NCI-H187 treated with DMSO at 0.1 percent for 48 hours (cell line): Measurements from ENCODE around the gene POLH.

Source experiments
- DNase-seq: peaks from one replicate; lab custom pipeline; 2025; lab: John Stamatoyannopoulos, UW

The POLH gene

DNA sequence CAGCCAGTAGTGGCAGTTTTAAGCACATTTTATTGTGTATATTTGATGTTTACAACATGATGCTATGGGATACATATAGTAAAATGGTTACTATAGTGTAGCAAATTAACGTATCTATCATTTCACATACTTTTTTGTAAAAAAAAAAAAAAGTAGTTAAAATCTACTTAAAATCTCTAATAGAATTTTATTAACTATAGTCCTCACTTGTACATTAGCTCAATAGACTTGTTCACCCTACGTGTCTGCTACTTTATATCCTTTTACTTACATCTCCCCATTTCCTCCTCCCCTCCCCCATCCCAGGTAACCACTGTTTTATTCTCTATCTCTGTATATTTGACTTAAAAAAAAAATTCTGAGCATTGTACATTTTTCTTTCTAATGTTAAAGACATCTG is 30.0 kb downstream of the POLH start:
- no peak for DNase-seq

DNA sequence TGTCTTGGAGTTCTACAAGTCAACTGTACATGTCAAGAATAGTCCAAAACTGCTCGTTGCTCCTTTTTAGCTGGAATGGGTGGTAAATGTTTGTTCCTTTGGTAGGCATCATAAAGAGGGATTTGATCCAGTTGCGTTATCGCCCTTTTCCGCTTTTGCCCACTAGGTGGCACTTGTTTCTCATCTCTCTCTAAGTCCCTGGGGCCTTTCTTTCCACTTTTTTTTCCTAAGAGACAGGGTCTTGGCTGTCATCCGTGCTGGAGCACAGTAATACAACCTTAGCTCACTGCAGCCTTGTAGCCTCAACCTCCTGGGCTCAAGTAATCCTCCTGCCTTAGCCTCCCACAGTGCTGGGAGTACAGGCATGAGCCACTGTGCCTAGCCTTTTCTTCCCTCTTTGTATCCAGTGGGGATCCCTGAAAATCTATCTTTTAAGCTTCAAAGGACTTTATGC is 32.4 kb downstream of the POLH start:
- peak; percentile 38 for DNase-seq

DNA sequence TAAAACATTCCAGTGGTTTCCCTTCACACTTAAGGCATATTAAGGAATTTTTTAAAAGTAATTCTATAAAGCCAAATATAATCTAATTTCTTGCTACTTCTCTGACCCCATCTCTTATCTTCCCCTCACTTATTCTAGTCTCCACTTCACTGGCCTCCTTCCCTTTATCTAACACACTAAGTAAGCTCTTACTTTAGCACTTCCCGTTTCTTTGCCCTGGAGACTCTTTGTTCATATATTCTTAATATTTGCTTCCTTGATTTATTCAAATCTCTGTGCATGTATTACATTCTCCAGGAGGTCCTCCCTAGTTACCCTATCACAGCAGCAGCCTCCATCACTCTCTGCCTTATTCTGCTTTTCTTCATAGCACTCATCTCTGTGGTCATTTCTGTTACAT is 32.8 kb downstream of the POLH start:
- DNase-seq, result no peak

DNA sequence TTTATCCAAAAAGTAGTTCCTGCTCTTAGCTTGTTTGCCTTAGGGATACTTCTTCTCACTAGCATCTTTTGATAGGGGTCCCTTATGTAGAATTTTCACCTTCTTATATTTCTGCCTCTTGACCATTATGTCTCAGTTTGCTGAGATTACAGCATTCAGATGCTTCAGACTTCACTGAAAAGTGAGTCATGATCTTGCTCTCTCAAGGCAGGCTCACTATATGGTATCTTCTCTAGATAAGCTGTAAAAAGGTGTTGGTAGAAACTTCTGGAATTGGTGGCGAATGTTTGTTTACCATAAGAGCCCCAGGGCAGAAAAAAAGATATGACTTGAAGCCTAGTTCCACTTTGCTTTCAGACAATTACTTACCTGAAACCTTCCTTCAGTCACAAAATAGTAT is 33.4 kb downstream of the POLH start:
- no peak for DNase-seq

DNA sequence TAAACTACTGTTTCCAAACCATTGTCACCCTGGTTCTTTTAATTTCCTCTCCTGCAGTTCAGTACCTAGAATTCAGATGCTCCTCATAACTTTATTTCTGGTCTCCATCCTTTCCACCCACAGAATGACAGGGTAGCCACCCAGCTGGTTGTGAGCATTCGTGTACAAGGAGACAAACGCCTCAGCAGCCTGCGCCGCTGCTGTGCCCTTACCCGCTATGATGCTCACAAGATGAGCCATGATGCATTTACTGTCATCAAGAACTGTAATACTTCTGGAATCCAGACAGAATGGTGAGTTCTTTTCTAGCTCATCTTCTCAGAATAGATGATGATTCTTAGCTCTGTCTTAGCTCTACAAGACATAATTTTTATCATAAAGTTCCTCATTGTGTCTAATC is 34.4 kb downstream of the POLH start:
- DNase-seq, result no peak

DNA sequence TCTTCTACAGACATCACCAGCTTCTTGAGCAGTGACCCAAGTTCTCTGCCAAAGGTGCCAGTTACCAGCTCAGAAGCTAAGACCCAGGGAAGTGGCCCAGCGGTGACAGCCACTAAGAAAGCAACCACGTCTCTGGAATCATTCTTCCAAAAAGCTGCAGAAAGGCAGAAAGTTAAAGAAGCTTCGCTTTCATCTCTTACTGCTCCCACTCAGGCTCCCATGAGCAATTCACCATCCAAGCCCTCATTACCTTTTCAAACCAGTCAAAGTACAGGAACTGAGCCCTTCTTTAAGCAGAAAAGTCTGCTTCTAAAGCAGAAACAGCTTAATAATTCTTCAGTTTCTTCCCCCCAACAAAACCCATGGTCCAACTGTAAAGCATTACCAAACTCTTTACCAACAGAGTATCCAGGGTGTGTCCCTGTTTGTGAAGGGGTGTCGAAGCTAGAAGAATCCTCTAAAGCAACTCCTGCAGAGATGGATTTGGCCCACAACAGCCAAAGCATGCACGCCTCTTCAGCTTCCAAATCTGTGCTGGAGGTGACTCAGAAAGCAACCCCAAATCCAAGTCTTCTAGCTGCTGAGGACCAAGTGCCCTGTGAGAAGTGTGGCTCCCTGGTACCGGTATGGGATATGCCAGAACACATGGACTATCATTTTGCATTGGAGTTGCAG is 37.9 kb downstream of the POLH start:
- DNase-seq, result no peak

DNA sequence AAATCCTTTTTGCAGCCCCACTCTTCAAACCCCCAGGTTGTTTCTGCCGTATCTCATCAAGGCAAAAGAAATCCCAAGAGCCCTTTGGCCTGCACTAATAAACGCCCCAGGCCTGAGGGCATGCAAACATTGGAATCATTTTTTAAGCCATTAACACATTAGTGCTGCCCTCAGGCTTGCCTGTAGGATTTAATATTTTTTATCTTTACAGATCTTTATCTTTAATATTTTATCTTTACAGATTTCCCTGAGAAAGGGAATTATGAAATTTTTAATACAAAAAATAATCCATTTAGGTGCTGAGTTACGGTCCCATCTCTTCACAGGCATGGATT is 38.4 kb downstream of the POLH start:
- no peak for DNase-seq

DNA sequence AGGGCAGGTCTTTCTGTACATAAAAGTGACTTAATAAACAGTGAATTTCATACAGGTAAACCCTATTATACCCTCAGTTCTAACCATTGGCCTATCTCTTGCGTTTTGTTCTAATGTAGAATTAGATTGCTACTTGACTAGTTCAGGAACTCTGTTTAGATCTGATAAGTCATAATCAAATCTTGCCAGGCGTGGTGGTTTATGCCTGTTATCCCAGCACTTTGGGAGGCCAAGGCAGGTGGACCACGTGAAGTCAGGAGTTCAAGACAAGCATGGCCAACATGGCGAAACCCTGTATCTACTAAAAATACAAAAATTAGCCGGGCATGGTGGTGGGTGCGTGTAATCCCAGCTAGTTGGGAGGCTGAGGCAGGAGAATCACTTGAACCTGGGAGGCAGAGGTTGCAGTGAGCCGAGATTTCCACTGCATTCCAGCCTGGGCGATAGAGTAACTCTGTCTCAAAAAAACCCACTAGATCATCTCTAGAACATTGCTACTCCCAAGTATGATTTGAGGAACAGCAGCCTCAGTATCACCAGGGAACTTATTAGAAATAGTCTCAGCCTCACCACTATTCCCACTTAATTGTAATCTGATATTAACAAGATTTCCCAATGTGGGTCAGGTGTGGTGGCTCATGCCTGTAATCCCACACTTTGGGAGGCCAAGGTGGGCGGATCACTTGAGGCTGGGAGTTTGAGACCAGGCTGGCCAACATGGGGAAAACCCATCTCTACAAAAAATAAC is 40.9 kb downstream of the POLH start:
- DNase-seq, result no peak

DNA sequence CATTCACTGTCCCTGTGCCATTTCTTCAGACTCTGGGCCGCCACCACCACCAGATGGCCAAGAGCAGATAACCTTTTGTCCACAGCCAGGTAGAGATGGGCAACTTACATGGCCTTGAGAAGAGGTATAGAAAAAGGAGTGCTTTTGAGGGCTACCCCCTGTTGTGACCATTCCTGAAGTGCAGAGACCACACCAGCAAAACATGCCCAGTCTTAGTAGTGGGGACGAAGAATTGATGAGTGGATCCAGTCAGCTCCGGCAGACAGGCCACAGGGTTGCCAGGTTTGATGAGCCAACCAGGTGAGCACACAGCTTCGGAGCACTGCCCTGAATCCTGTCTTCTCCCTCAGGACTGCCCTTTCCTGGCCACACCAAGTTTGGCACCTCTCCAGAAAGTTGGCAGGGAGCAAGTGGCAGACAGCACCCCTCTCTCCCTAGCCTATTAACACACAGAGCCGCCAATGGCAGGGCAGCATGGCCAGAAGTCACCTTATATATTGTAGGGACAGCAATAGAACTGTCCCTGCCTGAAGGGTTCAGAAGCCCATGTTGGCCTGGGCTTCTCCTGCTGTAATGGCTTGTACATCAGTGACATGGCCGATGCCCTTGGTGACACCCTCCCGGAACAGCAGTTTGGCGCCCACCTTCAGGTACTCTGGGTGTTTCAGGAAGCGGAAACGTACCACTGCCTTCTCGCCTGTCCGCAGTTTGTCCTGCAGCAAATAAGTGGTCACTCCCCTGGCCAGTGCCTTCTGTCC is 45.3 kb downstream of the POLH start:
- DNase-seq, result no peak

DNA sequence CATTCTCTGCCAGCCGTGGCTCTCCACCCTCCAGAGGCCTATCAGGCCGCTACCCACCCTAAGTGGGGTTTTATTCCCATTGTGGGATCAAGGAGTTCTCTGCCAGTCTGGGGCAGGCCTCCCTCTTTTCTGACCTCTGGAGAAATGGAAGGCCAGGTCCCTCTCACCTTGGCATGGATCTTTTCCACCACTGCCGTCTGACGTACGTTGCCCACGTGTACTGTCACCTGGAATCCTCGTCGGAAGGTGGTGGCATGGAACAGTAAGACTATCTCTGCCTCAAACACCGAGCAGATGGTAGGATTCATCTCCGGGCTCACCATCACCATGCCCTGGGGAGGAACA is 45.8 kb downstream of the POLH start:
- no peak for DNase-seq

DNA sequence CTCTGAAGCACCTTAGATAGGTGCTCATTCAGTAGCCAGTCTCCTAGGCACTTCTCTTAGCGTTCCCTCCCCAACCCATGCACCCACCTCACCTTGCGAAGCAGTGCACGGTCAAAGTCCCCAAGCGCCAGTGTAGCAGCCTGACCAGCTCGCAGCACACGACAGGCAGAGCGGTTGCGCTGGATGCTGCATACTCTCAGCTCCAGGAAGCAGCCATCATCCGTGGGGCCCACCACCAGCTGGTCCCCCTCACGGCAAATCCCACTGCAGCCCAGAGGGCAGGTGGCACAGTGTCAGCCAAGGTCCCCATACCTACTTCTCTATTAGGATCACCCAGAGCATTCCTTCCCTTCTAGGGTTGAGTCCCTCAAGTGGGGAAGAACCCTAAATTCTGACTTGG is 46.6 kb downstream of the POLH start:
- DNase-seq, result no peak

DNA sequence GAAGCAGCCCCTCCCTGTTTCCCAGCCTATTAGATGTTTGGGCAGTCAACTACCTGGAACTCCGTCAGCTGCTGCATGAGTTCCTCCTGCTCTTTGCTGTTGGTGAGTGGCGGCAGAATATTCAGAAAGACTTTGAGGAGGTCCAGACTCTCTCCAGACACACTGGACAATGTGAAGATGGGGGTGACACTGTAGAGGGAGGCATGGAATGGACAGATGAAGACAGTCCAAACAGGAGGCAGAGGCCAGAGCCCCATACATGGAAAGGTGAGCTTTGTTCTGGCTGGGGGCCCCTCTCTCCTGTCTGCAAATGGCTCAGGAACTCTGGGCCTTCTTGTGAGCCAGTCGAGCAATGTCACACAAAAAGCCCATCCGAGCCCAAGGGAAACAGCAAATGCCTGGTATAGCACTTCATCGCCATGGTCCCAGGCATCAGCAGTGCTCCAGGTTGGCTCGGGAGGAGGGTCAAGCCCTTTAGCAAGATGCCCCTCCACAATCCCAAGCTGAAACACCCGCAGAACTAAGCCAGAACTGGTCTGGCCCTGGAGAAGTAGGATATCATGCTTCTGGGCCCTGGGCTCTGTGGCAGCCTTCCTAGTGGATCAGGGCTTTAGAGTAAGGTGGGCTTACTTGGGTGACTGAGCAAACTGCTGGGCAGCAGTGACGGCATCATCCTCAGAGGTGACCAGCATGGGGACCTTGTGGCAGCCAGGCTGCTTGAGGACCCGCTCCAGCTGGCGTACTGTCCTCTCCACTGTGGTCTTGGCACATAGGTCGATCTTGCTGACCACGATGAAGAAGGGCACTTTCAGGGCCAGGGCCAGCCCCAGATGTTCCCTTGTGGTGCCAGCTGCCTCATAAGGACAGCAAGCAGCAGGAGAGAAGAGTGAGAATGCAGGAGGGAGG is 48.1 kb downstream of the POLH start:
- DNase-seq, result no peak

DNA sequence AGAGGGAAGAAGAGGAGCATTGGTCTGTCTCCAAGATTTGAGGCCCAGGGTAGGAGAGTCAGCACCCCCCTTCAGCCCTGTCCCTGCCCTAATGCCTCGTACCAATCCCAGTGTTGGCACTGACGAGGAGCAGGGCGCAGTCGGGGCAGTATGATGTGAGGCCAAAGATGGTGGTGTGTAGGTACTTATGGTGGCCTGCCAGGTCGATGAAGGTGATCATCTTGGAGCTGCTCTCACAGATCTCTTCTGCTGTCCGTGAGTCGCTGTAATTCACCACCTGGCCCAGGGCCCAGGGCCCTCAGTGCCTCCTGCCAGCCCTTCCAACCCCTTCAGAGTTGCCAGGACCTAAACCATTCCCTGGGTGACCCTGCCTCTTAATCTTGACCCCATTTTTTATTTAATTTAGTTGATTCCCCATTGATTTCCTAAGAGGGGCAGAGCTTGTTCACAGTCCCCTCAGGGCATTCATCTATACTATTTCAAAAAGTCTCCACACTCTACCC is 48.9 kb downstream of the POLH start:
- no peak for DNase-seq

DNA sequence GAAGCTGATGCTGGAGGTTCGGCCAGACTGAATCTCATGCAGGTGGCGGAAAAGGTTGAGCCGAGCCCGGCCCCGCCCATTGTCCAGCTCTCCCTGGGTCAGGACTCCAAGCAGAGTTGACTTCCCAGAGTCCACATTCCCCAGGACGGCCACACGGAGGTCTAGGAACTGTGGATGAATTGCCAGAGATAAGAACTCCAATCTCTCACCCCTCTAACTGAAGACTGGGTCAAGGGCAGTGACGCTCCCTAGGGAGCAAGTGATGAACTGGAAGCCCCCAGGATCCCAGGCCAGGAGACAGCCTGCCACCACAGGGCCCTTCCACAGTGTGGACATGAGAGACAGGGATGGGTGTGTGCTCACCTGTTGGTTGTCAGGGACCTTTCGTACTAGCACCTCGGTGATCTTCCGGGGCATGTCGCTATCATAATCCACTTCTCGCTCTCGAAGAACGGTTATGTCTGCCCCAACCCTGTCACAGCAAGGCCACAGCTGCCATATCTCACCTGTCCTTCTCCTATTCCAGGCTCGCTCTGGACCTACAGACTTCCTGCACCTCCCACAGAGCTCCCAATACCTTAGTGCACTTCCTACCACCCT is 49.5 kb downstream of the POLH start:
- DNase-seq, result no peak

DNA sequence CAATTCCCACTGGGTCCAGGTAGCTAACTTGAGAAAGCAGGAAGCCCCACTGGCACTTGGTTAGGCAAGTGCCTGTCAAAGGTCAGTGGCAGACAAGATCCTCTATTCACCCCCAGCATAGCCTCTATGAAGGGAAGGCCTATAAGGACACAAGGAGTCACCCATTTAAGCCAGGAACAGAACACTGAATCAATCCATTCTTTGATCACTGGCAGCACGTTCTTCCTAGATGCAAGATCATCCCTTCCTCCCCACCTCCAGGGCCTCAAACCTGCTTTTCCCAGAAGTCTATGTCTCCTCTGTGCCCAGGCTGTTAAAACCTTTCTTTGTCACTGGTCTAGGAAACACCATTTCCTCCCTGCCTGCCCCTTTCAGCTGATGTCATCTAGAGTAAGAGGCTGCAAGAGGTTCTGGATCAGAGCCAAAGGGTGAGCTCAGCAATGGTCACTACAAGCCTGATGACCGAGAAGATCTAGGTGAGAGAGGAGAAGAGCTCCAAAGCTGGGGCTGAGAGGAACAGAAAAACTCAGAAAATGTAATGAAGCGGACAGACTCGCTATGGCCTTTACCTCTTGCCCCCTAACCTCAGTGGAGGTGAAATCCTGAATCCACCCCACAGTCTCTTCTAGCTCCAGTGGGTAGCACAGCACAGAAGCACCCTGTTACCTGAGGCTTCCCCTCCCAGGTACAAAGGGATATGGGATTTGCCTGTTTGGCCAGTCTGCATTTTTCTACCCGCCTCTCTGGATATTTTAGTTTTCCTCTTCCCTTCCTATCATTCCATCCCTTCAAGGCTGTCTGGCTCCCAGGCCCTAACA is 51.2 kb downstream of the POLH start:
- no peak for DNase-seq

DNA sequence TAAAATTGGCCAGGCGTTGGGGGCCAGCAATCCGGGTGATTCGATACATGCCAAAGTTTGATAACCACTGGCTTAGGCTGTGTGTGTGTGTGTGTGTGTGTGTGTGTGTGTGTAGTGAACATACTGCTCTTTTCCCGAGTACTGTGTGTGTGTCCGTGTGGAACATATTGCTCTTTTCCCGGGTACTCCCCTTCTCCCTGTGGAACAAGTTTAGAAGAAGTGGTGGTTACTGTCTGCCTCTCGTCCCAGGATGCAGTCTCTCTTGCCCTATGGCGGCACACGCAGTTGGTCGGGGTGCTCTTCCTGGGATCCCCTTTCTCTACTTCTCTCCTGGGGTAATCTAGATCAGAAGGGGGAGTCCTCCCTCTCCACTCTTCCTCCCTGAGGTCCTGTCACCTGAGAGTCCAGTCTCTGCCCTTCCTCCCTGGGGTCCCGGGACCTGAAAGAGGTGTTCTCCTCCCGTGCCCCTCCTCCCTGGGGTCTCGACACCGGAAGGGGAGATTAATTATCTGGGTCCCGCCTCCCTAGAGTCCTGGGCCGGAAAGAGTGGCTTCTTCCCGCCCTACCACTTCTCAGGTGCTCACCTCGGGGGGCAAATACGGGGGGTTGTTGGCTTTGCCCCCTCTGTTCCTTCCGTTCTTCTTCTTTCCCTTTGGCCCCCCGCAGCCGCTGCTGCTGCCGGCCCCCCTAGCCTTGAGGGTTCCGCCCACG is 52.6 kb downstream of the POLH start:
- no peak for DNase-seq

DNA sequence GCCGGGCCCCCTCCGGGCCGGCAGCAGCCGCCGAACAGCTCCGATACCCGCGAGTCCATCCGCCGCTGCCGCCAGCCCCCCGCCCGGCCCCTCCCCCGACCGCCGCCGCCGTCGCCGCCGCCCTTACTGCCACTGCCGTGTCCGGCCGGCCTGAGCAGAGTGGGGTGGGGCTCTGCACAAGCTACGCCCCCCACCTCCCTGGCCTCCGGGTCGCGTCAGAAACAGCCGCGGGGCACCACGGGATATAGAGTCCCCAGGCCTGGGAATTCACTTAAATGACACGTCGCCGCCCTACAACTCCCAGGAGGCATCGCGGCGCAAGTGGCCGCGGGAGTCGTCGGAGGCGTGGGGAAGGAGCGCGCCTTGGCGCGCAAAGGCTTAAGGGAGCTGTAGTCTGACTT is 53.1 kb downstream of the POLH start, which contains the start of gene GTPBP2:
GTPBP2 (minus strand) TSS at position 161 of the 401 bp plus-strand sequence; CDS start at position 59, 102 bp downstream.
- peak; percentile 89 for DNase-seq

DNA sequence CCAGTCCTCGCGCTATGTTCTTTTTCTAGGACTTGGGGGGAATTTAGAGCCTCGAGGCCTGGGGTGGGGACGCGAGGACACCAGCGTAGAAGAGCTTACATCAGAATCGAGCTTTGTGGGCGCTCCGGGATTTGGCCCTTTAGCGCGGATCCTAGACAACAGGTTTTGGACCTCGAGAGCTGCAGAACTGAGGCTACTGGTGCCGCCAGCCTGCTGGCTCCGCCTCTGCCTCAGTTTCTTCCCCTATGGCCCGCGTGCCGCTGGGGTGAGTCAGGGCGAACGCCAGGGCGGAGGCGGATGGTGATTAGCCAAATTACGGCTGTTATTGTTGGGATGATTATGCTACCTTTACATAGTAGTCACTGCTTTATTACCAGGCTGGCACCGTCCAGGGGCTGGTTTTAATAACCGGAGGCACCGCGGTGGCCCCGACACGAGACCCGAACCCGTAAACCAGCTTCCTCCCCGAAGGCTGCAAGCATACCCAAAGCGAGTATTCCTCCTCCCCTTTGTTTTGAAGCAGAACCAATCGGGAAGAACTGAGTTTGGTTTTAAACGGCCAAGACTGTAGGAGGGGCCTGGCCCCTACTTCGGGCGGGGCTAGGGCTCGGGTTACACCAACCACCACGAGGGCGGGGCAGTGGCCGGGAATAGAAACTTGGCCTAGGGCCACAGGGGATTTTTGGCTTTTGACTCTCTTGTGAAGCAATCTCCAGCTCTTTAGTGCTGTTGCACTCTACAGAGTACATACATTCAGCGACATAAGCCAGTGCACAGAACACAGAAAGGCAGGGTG is 53.7 kb downstream of the POLH start:
- peak; percentile 84 for DNase-seq

DNA sequence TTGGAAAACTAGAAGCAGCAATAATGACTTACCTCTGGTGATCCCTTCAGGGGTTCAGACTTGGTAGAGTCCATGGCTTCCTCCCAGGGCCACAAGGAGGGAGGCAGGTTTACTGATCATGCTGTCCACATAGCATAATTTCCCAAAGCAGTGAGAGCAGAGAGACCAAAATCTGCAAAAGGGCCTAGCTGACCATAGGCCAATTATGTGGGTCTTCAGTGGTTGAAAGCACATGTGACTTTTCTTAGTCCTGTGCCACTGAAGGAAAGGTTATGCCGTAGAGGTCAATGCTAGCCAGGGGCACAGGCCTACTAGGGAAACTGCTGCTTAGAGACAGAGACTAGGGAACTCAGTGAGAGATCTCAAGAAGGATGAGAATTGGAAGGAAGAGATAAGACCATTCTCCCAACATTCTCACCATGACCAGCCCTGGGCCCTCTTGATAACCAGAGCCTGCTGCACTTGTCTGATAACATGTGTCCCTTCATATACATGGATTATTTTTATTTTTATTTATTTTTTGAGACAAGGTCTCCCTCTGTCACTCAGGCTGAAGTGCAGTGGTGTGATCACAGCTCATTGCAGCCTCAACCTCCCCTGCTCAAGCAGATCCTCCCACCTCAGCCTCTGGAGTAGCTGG is 55.1 kb downstream of the POLH start:
- no peak for DNase-seq
